Heart left ventricle (tissue), 16 donors: ENCODE results near the gene DIP2C. TPM values are rescaled to one million over a fixed set of nuclear protein-coding genes. Genes with fewer than 3 reads are reported as not detected.

ENCODE experiments used
- ATAC-seq, 4 donors: fragments of 200-7000 bp; cut with Tn5 transposase; one replicate each; pipeline ENCODE4 v1.9.1; 2020 to 2022; ENCODE audit warnings: moderate library complexity in 4 of 4, mild to moderate bottlenecking in 3 of 4, moderate number of reproducible peaks in 1 of 4
- DNase-seq, 5 donors: peaks; one replicate each; pipeline ENCODE4 v3.0.0-alpha.2; 2020
- H3K27ac ChIP-seq, 12 donors: fragments of 200-600 bp; sonication (generic) in 4 of 12; one replicate each; pipeline versions ENCODE4 v1.5.0 to v1.8.0; 2016 to 2022; ENCODE audit warnings: mild to moderate bottlenecking in 2 of 12
- H3K27me3 ChIP-seq, 9 donors: fragments of 200-600 bp; sonication (generic) in 2 of 9; one replicate each; pipeline versions ENCODE4 v1.5.1 to v1.8.0; 2016 to 2022; ENCODE audit warnings: mild to moderate bottlenecking in 3 of 9
- H3K36me3 ChIP-seq, 9 donors: fragments of 200-600 bp; sonication (generic) in 2 of 9; one replicate each; pipeline versions ENCODE4 v1.5.0 to v1.8.0; 2018 to 2022; ENCODE audit warnings: mild to moderate bottlenecking in 2 of 9
- H3K4me1 ChIP-seq, 12 donors: fragments of 200-600 bp; sonication (generic) in 4 of 12; one replicate each; pipeline versions ENCODE4 v1.5.0 to v1.8.0; 2016 to 2022; ENCODE audit warnings: mild to moderate bottlenecking in 3 of 12
- H3K4me3 ChIP-seq, 12 donors: fragments of 200-600 bp; sonication (generic) in 4 of 12; one replicate each; pipeline versions ENCODE4 v1.5.0 to v1.8.0; 2017 to 2022; ENCODE audit warnings: mild to moderate bottlenecking in 9 of 12, moderate library complexity in 4 of 12
- H3K9me3 ChIP-seq, 12 donors: fragments of 200-600 bp; sonication (generic) in 4 of 12; one replicate each; pipeline versions ENCODE4 v1.5.0 to v1.8.0; 2016 to 2022; ENCODE audit warnings: mild to moderate bottlenecking in 1 of 12
- POLR2A ChIP-seq, 2 donors: fragments of 450-650 bp; IDR thresholded peaks; one replicate each; pipeline ENCODE4 v1.6.1; 2017; ENCODE audit warnings: antibody characterized with exemption in 2 of 2, mild to moderate bottlenecking in 2 of 2, moderate library complexity in 2 of 2
- WGBS, 4 donors: extraction: QIAGEN DNeasy Blood & Tissue Kit in 2 of 4; methylation state at CpG; one replicate each; pipeline versions ENCODE4 v1.1.5 to v1.1.7; 2013 to 2018; 5-methylcytosine and 5-hydroxymethylcytosine counted together
- intact Hi-C, 10 donors: fragments of 100-400 bp; cut with DNase I; formaldehyde crosslinking; loops; one replicate each; pipeline versions ENCODE4 v1.11.1 to v1.14.2; 2022
- polyA plus RNA-seq, 2 donors: library from polyadenylated mRNA; stranded (reverse); fragments of 200-250 nt; gene quantifications; one replicate each; pipeline ENCODE4 v1.2.3, GENCODE V29; 2013
- total RNA-seq, 9 donors: library from RNA; depleted of rRNA in 2 of 9; stranded (reverse); fragments of >200 nt in 2 of 9; fragmentation: NEBNext Ultra II Directional in 3 of 9; extraction: Animal tissue kit (Norgen Biotek cat#: 25700) in 3 of 9; gene quantifications; one replicate each; pipeline versions ENCODE4 v1.1.0 to v1.2.4, GENCODE V29; 2016 to 2023
- TF ChIP-seq, protein P1 (sequence below), 12 donors: fragments of 200-600 bp; sonication (generic) in 4 of 12; IDR thresholded peaks; one replicate each; pipeline versions ENCODE4 v1.5.0 to v1.8.0; 2018 to 2022; ENCODE audit warnings: antibody characterized with exemption in 12 of 12, mild to moderate bottlenecking in 5 of 12
- donor health status: ischemic (EF 13 %, LVEDD 7.1; RV severe dilation, severe dysfunction).
- donor health status: healthy with polysubstance abuse.
- donor health status: DM: no; HTN: yes; CAD: no.
- donor health status: DM: no; HTN: no; CAD: no.
- donor health status: ischemic (EF 25% LVEDD 6.9; RV normal size, moderate dysfunction).
- donor health status: ischemic (EF 25% LVEDD 5.7; RV mildly dilated, moderate dysfunction).
- donor health status: healthy.
- donor health status: DM: yes; HTN: yes; CAD: no.
- donor health status: ischemic (EF 35%, LVEDD 5.7; RV mildly dilated, moderate dysfunction).
- donor health status: nonischemic (EF 11% LVEDD 7.7; RV severe dilation, severe dysfunction).
- donor health status: DM: yes; HTN: yes; CAD: no.
- donor health status: PGD.
- donor health status: ischemic (EF 29% LVEDD 5.4; RV normal size, mild dysfunction).
- donor health status: nonischemic (EF 23%, LVEDD 6.1; RV moderate dilation, normal function).

The DIP2C gene
- total and polyA plus RNA-seq, 11 donors = 7.4 to 43.1 (median 28.5) TPM

DNA sequence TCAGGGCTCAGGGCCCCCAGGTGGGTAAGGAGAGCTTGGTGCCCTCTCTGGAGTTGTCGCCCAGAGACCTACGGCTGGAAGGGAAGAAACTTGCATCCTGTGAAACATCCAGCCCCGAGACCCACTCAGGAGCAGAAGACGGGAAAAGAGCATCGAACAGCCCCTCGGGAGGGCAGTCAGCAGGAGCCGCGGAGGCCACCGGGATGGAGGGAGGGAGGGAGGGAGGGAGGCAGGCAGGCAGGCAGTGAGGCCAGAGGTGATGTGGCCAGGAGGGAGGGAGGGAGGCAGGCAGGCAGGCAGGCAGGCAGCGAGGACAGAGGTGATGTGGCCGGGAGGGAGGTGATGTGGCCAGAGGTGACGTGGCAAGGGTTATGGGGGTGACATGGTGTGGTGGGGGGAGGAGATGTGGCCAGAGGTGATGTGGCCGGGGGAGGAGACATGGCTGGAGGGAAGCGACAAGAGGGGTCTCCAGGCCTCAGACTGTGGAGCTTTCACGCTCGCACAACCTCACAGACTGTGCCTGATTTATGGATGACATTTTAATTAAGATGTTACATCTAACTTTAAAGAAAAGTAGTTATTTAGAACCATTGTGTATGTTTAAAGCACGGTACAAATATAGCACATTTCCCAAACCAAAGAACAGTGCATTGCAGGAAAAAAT, 141.1 kb downstream of the DIP2C start:
- peaks cover 0 to 44% (median 13%) of the 10 kb centered on the region in 12 donors for H3K4me1 ChIP-seq
- intact Hi-C loops = no loop called here

DNA sequence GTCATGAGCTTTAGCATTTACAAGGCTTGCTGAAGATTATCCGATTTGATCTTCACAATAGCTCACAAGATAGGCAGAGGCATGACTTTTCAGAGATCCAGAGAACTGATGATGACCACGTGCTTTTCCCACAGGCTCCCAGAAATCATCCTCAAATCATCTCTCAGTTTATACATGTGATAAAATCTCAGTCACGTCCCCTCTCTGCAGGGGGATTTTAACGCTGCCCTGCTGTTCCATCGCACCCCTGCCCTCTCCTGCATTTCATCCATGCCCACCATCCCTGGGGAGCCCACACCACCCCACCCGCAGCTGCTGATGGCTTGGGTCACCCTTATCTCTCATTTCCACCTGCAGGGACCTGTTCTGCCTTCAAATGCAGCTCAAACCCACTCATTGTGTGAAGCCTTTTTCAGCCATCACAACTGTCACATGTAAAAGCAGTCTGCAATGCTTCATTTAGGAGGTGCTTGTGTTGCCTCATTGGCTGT, 141.8 kb downstream of the DIP2C start:
- intact Hi-C loops = no loop called here
- Histone ChIP-seq H3K27me3 (no peaks in the 10 kb centered on the region), H3K27ac (no peak overlapping the region), H3K9me3 (no peaks in the 10 kb centered on the region), H3K4me1 (peaks cover 0 to 39% (median 12%) of the 10 kb centered on the region in 12 donors), H3K36me3 (no peaks in the 10 kb centered on the region), H3K4me3 (no peak overlapping the region)
- DNase-seq (no peak), ATAC-seq (no peak)
- TF ChIP-seq, protein P1, sequence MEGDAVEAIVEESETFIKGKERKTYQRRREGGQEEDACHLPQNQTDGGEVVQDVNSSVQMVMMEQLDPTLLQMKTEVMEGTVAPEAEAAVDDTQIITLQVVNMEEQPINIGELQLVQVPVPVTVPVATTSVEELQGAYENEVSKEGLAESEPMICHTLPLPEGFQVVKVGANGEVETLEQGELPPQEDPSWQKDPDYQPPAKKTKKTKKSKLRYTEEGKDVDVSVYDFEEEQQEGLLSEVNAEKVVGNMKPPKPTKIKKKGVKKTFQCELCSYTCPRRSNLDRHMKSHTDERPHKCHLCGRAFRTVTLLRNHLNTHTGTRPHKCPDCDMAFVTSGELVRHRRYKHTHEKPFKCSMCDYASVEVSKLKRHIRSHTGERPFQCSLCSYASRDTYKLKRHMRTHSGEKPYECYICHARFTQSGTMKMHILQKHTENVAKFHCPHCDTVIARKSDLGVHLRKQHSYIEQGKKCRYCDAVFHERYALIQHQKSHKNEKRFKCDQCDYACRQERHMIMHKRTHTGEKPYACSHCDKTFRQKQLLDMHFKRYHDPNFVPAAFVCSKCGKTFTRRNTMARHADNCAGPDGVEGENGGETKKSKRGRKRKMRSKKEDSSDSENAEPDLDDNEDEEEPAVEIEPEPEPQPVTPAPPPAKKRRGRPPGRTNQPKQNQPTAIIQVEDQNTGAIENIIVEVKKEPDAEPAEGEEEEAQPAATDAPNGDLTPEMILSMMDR (IDR thresholded peaks at IDR 0.05) = no peak
- TF ChIP-seq POLR2A (IDR thresholded peaks at IDR 0.05) = no peak
- 67 to 79% (median 73%) methylated on average over 6 of the region's 6 CpGs for WGBS, 4 donors

More for the DNA sequence above, 141.1 kb downstream of the DIP2C start:
- TF ChIP-seq, protein P1 (IDR thresholded peaks at IDR 0.05) = no peak
- TF ChIP-seq POLR2A (IDR thresholded peaks at IDR 0.05) = no peak
- ATAC-seq (no peak), DNase-seq (no peak)
- Histone ChIP-seq H3K27me3 (no peaks in the 10 kb centered on the region), H3K36me3 (no peaks in the 10 kb centered on the region), H3K9me3 (no peaks in the 10 kb centered on the region), H3K4me3 (no peak overlapping the region), H3K27ac (no peak overlapping the region)
- WGBS, 4 donors = 79 to 90% (median 81%) methylated on average over 16 to 17 of the region's 17 CpGs

DNA sequence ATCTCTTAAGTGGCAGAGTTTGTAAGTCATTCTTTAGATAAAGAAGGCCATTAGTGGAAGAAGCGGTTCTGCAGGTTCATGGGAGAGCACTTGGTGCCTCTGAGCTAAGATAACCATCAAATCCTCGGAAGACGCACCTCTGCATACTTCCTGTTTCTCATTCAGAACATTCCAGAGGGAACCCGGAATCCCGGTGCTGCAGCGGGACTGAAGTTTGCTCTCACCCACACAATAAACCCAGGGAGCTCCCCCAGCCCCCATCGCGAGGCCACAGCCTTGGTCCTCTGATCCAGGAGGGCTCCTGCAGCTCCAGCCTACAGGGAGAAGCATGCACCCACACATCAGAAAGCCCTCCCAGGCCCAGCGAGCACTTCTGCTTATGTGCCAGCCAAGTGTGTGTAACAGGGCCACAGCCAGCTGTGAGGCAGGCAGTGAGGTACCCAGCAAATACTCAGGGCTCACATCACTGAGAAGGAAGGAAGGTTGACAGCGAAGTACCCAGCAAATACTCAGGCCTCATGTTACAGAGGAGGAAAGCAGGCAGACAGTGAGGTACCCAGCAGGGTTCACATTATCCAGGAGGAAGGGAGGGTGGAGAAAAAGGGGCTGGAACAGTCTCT, 142.4 kb downstream of the DIP2C start:
- Histone ChIP-seq H3K36me3 (no peaks in the 10 kb centered on the region), H3K4me3 (no peak overlapping the region), H3K27ac (no peak overlapping the region), H3K27me3 (no peaks in the 10 kb centered on the region), H3K4me1 (peaks cover 0 to 43% (median 10%) of the 10 kb centered on the region in 12 donors), H3K9me3 (no peaks in the 10 kb centered on the region)
- DNase-seq (no peak), ATAC-seq (no peak)
- TF ChIP-seq, protein P1 (IDR thresholded peaks at IDR 0.05) = no peak
- no peak for TF ChIP-seq POLR2A (IDR thresholded peaks at IDR 0.05)
- WGBS, 4 donors = 53 to 65% (median 55%) methylated on average over 10 of the region's 10 CpGs
- intact Hi-C loops = no loop called here

DNA sequence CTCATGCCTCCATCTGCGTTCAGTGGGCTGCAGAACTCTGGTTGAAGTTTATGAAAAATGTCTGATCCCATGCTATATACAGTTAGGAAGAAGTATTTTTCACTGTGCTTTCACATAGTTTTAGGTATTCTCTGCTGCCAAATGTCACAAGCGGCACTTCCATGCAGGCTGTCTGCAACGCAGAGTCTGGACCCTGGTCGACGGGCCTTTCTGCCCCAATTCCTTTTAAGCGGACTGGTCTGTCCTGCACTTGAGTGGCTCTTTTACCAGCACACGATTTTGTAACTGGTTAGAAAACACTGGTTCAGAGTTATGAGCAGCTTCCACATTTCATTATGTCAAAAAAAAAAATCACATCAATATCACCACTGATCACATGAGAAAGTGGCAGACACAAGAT, 143.0 kb downstream of the DIP2C start:
- Histone ChIP-seq H3K36me3 (no peaks in the 10 kb centered on the region), H3K27me3 (no peaks in the 10 kb centered on the region), H3K9me3 (no peaks in the 10 kb centered on the region), H3K4me3 (no peak overlapping the region), H3K27ac (no peak overlapping the region), H3K4me1 (peaks cover 0 to 44% (median 8%) of the 10 kb centered on the region in 12 donors)
- no peak for DNase-seq
- intact Hi-C loops = no loop called here
- TF ChIP-seq, protein P1 (IDR thresholded peaks at IDR 0.05) = no peak
- no peak for TF ChIP-seq POLR2A (IDR thresholded peaks at IDR 0.05)
- ATAC-seq = no peak
- WGBS, 4 donors = 83 to 91% (median 90%) methylated on average over 7 of the region's 7 CpGs
